ENCODE results near the gene SRP68.

The SRP68 gene

GRCh38 chr17:76065775-76066174 is 6.5 kb downstream of the SRP68 start:
- no peak overlapping the region for H3K4me3 ChIP-seq (ENCODE audit: low read depth, low read length)
- ChIA-PET POLR2A (interaction anchor here (0.6 to 1.5 kb wide), 4 partner anchors 8 to 89 kb away, joined by 5 to 8 read pairs (median 6); no protein-coding TSS in a partner anchor), CTCF (interaction anchor here (0.5 to 3.7 kb wide), 6 partner anchors 52 to 214 kb away, joined by 3 to 20 read pairs (median 6); partner anchors contain the start of gene CDK3)
- H3K9me3 ChIP-seq (ENCODE audit: control insufficient read depth, insufficient read depth, low read depth, low read length) = no peaks in the 10 kb centered on the region
- H3K36me3 ChIP-seq (ENCODE audit: control insufficient read depth in 2 of 2, insufficient read depth in 1 of 2, low read length in 2 of 2) = peaks cover 85 to 90% of the 10 kb centered on the region in 2 experiments
- TF ChIP-seq ZFP3 (tag by site-specific recombination; IDR thresholded peaks at IDR 0.05; ENCODE audit: low read depth) (no peak), ZNF830 (tag by site-specific recombination; IDR thresholded peaks at IDR 0.05; ENCODE audit: low read depth) (no peak), SETDB1 (IDR thresholded peaks at IDR 0.05; ENCODE audit: insufficient read length, low read length) (no peak), REST (tag by site-specific recombination; IDR thresholded peaks at IDR 0.05) (no peak), KLF17 (tag by site-specific recombination; IDR thresholded peaks at IDR 0.05) (no peak), ZNF747 (tag by site-specific recombination; IDR thresholded peaks at IDR 0.05) (no peak), ZNF707 (tag by site-specific recombination; IDR thresholded peaks at IDR 0.05) (no peak), ZNF148 (tag by site-specific recombination; IDR thresholded peaks at IDR 0.05; ENCODE audit: borderline replicate concordance) (no peak), SP3 (tag by site-specific recombination; IDR thresholded peaks at IDR 0.05) (no peak), ZBTB44 (tag by site-specific recombination; IDR thresholded peaks at IDR 0.05) (no peak), GLIS1 (tag by site-specific recombination; IDR thresholded peaks at IDR 0.05) (no peak), KLF16 (tag by site-specific recombination; IDR thresholded peaks at IDR 0.05) (no peak), SP7 (tag by site-specific recombination; IDR thresholded peaks at IDR 0.05) (no peak), ZNF76 (tag by site-specific recombination; IDR thresholded peaks at IDR 0.05; ENCODE audit: borderline replicate concordance, low read depth) (no peak), ZNF274 (IDR thresholded peaks at IDR 0.05; ENCODE audit: low read length) (no peak), ZNF274 (tag by site-specific recombination; IDR thresholded peaks at IDR 0.05; ENCODE audit: borderline replicate concordance) (no peak), KLF10 (tag by site-specific recombination; IDR thresholded peaks at IDR 0.05) (no peak)
- TF ChIP-seq, protein P1, sequence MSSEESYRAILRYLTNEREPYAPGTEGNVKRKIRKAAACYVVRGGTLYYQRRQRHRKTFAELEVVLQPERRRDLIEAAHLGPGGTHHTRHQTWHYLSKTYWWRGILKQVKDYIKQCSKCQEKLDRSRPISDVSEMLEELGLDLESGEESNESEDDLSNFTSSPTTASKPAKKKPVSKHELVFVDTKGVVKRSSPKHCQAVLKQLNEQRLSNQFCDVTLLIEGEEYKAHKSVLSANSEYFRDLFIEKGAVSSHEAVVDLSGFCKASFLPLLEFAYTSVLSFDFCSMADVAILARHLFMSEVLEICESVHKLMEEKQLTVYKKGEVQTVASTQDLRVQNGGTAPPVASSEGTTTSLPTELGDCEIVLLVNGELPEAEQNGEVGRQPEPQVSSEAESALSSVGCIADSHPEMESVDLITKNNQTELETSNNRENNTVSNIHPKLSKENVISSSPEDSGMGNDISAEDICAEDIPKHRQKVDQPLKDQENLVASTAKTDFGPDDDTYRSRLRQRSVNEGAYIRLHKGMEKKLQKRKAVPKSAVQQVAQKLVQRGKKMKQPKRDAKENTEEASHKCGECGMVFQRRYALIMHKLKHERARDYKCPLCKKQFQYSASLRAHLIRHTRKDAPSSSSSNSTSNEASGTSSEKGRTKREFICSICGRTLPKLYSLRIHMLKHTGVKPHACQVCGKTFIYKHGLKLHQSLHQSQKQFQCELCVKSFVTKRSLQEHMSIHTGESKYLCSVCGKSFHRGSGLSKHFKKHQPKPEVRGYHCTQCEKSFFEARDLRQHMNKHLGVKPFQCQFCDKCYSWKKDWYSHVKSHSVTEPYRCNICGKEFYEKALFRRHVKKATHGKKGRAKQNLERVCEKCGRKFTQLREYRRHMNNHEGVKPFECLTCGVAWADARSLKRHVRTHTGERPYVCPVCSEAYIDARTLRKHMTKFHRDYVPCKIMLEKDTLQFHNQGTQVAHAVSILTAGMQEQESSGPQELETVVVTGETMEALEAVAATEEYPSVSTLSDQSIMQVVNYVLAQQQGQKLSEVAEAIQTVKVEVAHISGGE (tag by site-specific recombination; conservative IDR thresholded peaks at IDR 0.05; ENCODE audit: low read depth) = no peak
- H3K27ac ChIP-seq (ENCODE audit: extremely low read depth, low read depth, low read length) = no peak overlapping the region
- 0 out of 2 replicates have a peak, but pooled peaks cover under 1% of the 10 kb centered on the region for H3K4me1 ChIP-seq (ENCODE audit: control insufficient read depth, insufficient read depth, low read length)

All from HEK293 (cell line).